ENCODE measurements around the gene AZU1. TPM values are rescaled to one million over a fixed set of nuclear protein-coding genes. Genes with fewer than 3 reads are reported as not detected.
"Not testable (repeated sequence)": the region's sequence is repeated elsewhere in the genome, so short reads cannot be mapped to it uniquely, and the experiment has no call there.

AZU1 gene
- total RNA-seq, 1 donor from 2014 or later: not detected

- DNase-seq: no peak
Measured at GRCh38 chr19:810883-811489, 16.7 kb upstream of the AZU1 start.

- no peak for DNase-seq
Measured at GRCh38 chr19:811506-812048, 16.1 kb upstream of the AZU1 start.

- no peak for DNase-seq
Measured at GRCh38 chr19:812049-812746, 15.4 kb upstream of the AZU1 start.

- DNase-seq: no peak
Measured at GRCh38 chr19:812747-813218, 14.9 kb upstream of the AZU1 start.

GRCh38 chr19:813219-814151, 14.2 kb upstream of the AZU1 start:
- DNase-seq: no peak

GRCh38 chr19:814152-815078, 13.2 kb upstream of the AZU1 start:
- DNase-seq: no peak

- no peak for DNase-seq
Measured at GRCh38 chr19:815079-815774, 12.4 kb upstream of the AZU1 start.

- no peak for DNase-seq
Measured at GRCh38 chr19:815775-816499, 11.7 kb upstream of the AZU1 start.

- DNase-seq: no peak
Measured at GRCh38 chr19:816500-816857, 11.2 kb upstream of the AZU1 start.

GRCh38 chr19:820212-820611, 7.4 kb upstream of the AZU1 start:
- DNase-seq: not testable (repeated sequence)

GRCh38 chr19:821231-821824, 6.3 kb upstream of the AZU1 start:
- no peak for DNase-seq

GRCh38 chr19:821825-822503, 5.7 kb upstream of the AZU1 start, which contains the start of gene PLPPR3:
Gene PLPPR3, minus strand, starts transcription at chr19:821955. Its CDS starts 396 bp downstream, at chr19:821559.
- DNase-seq: no peak

GRCh38 chr19:823565-824121, 4.0 kb upstream of the AZU1 start:
- no peak for DNase-seq

GRCh38 chr19:824885-825284, 2.8 kb upstream of the AZU1 start:
- DNase-seq: no peak

- no peak for DNase-seq
Measured at GRCh38 chr19:825897-826644, 1.6 kb upstream of the AZU1 start.

GRCh38 chr19:827314-827709, 325 bp upstream of the AZU1 start:
- no peak for DNase-seq

GRCh38 chr19:829129-829758, 1.6 kb downstream of the AZU1 start:
- no peak for DNase-seq

All from dermis blood vessel endothelial cell (primary cell).